Astrocyte (in vitro differentiated cells and primary cell): ENCODE results near the gene DDAH1. TPM values are rescaled to one million over a fixed set of nuclear protein-coding genes. Genes with fewer than 3 reads are reported as not detected.

ENCODE experiments used
- DNase-seq: peaks from one replicate; pipeline ENCODE4 v3.0.0-alpha.2; 2010; ENCODE audit warnings: low read depth
- FAIRE-seq: peaks from 2 replicates; lab custom pipeline; 2011; peaks lifted over from hg19 to GRCh38; lab: Jason Lieb, UNC
- H2AFZ ChIP-seq: 2 replicates; pipeline ENCODE4 v1.6.0; 2012; ENCODE audit warnings: low read depth, low read length, inconsistent platforms
- H3K27ac ChIP-seq: 2 replicates; pipeline ENCODE4 v1.5.1; 2011; ENCODE audit warnings: low read depth, low read length, inconsistent platforms
- H3K27me3 ChIP-seq: 2 replicates; pipeline ENCODE4 v1.6.0; 2011; ENCODE audit warnings: low read length, inconsistent platforms; ENCODE audit not compliant: insufficient read depth
- H3K36me3 ChIP-seq: 2 replicates; pipeline ENCODE4 v1.5.1; 2011; ENCODE audit warnings: low read length, inconsistent platforms; ENCODE audit not compliant: insufficient read depth
- H3K4me1 ChIP-seq: 2 replicates; pipeline ENCODE4 v1.5.1; 2011; ENCODE audit warnings: low read length, inconsistent platforms; ENCODE audit not compliant: insufficient read depth
- H3K4me2 ChIP-seq: 2 replicates; pipeline ENCODE4 v1.6.0; 2012; ENCODE audit warnings: low read length, inconsistent platforms
- H3K4me3 ChIP-seq: 2 replicates; pipeline ENCODE4 v1.5.1; 2011; ENCODE audit warnings: low read depth, mild to moderate bottlenecking, low read length, inconsistent platforms; ENCODE audit not compliant: insufficient read depth
- H3K79me2 ChIP-seq: 2 replicates; pipeline ENCODE4 v1.6.0; 2012; ENCODE audit warnings: mild to moderate bottlenecking, low read length, inconsistent platforms; ENCODE audit not compliant: insufficient read depth
- H3K9ac ChIP-seq: 2 replicates; pipeline ENCODE4 v1.6.0; 2012; ENCODE audit warnings: mild to moderate bottlenecking, low read length, inconsistent platforms
- H3K9me3 ChIP-seq: 2 replicates; pipeline ENCODE4 v1.5.1; 2012; ENCODE audit warnings: low read depth, mild to moderate bottlenecking, low read length, inconsistent platforms; ENCODE audit not compliant: insufficient read depth
- H4K20me1 ChIP-seq: 2 replicates; pipeline ENCODE4 v1.6.0; 2012; ENCODE audit warnings: low read length, inconsistent platforms; ENCODE audit not compliant: insufficient read depth
- H3K27ac Mint-ChIP-seq: one replicate; pipeline ENCODE4 v1.8.0; 2021; ENCODE audit warnings: mild to moderate bottlenecking, mixed read lengths; ENCODE audit not compliant: unreplicated experiment
- H3K27me3 Mint-ChIP-seq: one replicate; pipeline ENCODE4 v1.8.0; 2021; ENCODE audit warnings: low read depth, mixed read lengths; ENCODE audit not compliant: unreplicated experiment
- H3K36me3 Mint-ChIP-seq: one replicate; pipeline ENCODE4 v1.8.0; 2021; ENCODE audit warnings: low read depth, mixed read lengths; ENCODE audit not compliant: unreplicated experiment
- H3K4me1 Mint-ChIP-seq: one replicate; pipeline ENCODE4 v1.8.0; 2021; ENCODE audit warnings: low read depth, mixed read lengths; ENCODE audit not compliant: unreplicated experiment
- H3K4me3 Mint-ChIP-seq: one replicate; pipeline ENCODE4 v1.8.0; 2021; ENCODE audit warnings: mild to moderate bottlenecking, moderate library complexity, mixed read lengths; ENCODE audit not compliant: unreplicated experiment
- H3K9me3 Mint-ChIP-seq: one replicate; pipeline ENCODE4 v1.8.0; 2021; ENCODE audit warnings: mild to moderate bottlenecking, mixed read lengths; ENCODE audit not compliant: unreplicated experiment
- EZH2 ChIP-seq: IDR thresholded peaks from 2 replicates; pipeline ENCODE4 v1.6.1; 2012; ENCODE audit warnings: mild to moderate bottlenecking, low read length, inconsistent platforms; ENCODE audit not compliant: insufficient read depth
- total RNA-seq: library from RNA; stranded (reverse); gene quantifications from 2 replicates; pipeline ENCODE4 v1.2.1, GENCODE V29; 2021
- TF ChIP-seq, protein P1 (sequence below): IDR thresholded peaks from 2 replicates; pipeline ENCODE4 v1.5.1; 2011; ENCODE audit warnings: low read depth, mild to moderate bottlenecking, inconsistent platforms, low read length, moderate library complexity; ENCODE audit not compliant: insufficient read depth

The DDAH1 gene
- total RNA-seq, 1 donor from 2014 or later = 112 TPM

DNA sequence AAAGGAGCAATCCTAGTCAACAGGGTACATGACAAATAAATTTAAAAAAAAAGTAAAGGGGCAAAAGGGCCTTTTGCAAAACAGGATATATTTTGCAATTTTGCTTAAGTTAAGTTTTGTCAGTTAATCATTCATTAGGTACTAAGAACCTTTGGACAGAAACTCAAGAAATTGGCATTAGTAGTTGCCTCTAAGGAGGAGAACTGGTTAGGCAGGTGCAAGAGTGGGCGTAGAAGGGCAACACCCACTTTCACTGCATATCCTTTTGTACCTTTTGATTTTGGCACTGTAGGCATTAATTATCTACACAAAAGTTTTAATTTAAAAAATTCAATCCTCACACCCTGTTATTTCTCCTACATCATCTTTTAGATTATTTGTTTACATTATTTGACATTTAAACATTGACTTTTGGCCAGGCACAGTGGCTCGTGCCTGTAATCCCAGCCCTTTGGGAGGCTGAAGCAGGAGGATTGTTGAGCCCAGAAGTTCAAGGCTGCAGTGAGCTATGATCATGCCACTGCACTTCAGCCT, 4.3 kb downstream of the DDAH1 start:
- H3K4me2 ChIP-seq = no peak overlapping the region
- Mint-ChIP-seq H3K27ac (no peak overlapping the region), H3K9me3 (no peaks in the 10 kb centered on the region), H3K27me3 (no peaks in the 10 kb centered on the region), H3K4me1 (peaks cover 7% of the 10 kb centered on the region), H3K4me3 (no peak overlapping the region), H3K36me3 (peaks cover 8% of the 10 kb centered on the region)
- H4K20me1 ChIP-seq = peaks cover 65% of the 10 kb centered on the region
- H3K79me2 ChIP-seq = peaks cover 99% of the 10 kb centered on the region
- H3K4me3 ChIP-seq = no peak overlapping the region
- no peaks in the 10 kb centered on the region for H3K9me3 ChIP-seq
- peaks cover 14% of the 10 kb centered on the region for H3K4me1 ChIP-seq
- DNase-seq (no peak), FAIRE-seq (no peak)
- H3K27ac ChIP-seq = no peak overlapping the region
- TF ChIP-seq, protein P1, sequence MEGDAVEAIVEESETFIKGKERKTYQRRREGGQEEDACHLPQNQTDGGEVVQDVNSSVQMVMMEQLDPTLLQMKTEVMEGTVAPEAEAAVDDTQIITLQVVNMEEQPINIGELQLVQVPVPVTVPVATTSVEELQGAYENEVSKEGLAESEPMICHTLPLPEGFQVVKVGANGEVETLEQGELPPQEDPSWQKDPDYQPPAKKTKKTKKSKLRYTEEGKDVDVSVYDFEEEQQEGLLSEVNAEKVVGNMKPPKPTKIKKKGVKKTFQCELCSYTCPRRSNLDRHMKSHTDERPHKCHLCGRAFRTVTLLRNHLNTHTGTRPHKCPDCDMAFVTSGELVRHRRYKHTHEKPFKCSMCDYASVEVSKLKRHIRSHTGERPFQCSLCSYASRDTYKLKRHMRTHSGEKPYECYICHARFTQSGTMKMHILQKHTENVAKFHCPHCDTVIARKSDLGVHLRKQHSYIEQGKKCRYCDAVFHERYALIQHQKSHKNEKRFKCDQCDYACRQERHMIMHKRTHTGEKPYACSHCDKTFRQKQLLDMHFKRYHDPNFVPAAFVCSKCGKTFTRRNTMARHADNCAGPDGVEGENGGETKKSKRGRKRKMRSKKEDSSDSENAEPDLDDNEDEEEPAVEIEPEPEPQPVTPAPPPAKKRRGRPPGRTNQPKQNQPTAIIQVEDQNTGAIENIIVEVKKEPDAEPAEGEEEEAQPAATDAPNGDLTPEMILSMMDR = no peak
- no peak for TF ChIP-seq EZH2
- H2AFZ ChIP-seq = no peak overlapping the region
- H3K27me3 ChIP-seq = no peaks in the 10 kb centered on the region
- H3K36me3 ChIP-seq = no peaks in the 10 kb centered on the region
- no peak overlapping the region for H3K9ac ChIP-seq

DNA sequence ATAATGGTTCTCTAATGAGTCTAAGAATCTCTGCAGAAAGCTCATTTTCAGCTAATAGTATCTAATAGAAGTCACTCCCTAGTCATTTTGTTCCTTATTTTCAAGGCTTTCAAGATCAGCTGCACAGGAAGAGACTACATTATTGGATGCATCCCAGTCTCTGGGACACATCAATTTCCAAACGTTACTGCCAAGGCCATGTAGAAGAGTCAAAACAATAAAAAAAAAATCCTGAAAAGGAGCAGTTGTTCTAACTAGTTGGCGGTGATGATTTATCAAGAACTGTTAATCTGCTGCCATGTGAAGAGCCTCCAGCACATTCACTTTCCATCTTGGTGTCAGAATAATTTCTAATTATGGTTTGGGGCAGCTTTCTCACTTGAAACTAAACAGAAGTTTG, 5.7 kb downstream of the DDAH1 start:
- H3K4me1 Mint-ChIP-seq = peaks cover 8% of the 10 kb centered on the region
- Histone ChIP-seq H3K27ac (no peak overlapping the region), H3K9me3 (no peaks in the 10 kb centered on the region), H3K79me2 (peaks cover 100% of the 10 kb centered on the region), H3K4me3 (no peak overlapping the region), H4K20me1 (peaks cover 63% of the 10 kb centered on the region), H3K4me1 (peaks cover 9% of the 10 kb centered on the region), H2AFZ (no peak overlapping the region), H3K9ac (no peak overlapping the region), H3K36me3 (no peaks in the 10 kb centered on the region), H3K4me2 (no peak overlapping the region), H3K27me3 (no peaks in the 10 kb centered on the region)
- H3K36me3 Mint-ChIP-seq = peaks cover 8% of the 10 kb centered on the region
- DNase-seq (no peak), FAIRE-seq (peak; percentile 13)
- no peaks in the 10 kb centered on the region for H3K27me3 Mint-ChIP-seq
- no peak overlapping the region for H3K4me3 Mint-ChIP-seq
- no peak overlapping the region for H3K27ac Mint-ChIP-seq
- no peak for TF ChIP-seq EZH2
- TF ChIP-seq, protein P1 = no peak
- no peaks in the 10 kb centered on the region for H3K9me3 Mint-ChIP-seq

DNA sequence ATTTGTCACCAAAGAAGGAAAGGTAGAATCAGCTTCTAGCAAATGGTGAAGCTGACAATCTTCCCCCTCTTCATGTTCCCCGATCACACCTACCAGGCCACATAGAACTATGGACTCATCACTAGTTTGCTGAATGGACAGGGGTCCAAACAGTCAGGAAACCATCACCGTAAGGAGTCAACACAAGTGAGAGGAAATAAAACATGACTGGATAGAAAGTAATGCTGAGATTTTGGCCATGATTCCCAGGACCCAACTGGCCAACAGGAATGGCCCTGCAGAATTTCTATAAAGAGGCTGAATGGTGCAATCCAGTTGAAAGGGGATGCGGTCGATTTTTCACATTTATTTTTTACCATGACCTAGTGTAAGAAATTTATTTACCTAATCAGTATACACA, 10.7 kb downstream of the DDAH1 start:
- Mint-ChIP-seq H3K27me3 (no peaks in the 10 kb centered on the region), H3K4me1 (peaks cover 5% of the 10 kb centered on the region), H3K4me3 (no peak overlapping the region), H3K36me3 (peaks cover 14% of the 10 kb centered on the region), H3K27ac (no peak overlapping the region), H3K9me3 (no peaks in the 10 kb centered on the region)
- Histone ChIP-seq H3K4me2 (no peak overlapping the region), H3K9me3 (no peaks in the 10 kb centered on the region), H3K9ac (no peak overlapping the region), H3K4me3 (no peak overlapping the region), H3K27me3 (no peaks in the 10 kb centered on the region), H3K4me1 (peaks cover 10% of the 10 kb centered on the region), H3K27ac (no peak overlapping the region), H4K20me1 (peaks cover 60% of the 10 kb centered on the region), H3K79me2 (peaks cover 100% of the 10 kb centered on the region), H2AFZ (no peak overlapping the region), H3K36me3 (peaks cover 13% of the 10 kb centered on the region)
- DNase-seq = no peak
- no peak for TF ChIP-seq EZH2
- FAIRE-seq = no peak
